ENCODE data around the gene DAND5.

- TF ChIP-seq CTCF (IDR thresholded peaks at IDR 0.05): no peak
- no peak for TF ChIP-seq ZFX (IDR thresholded peaks at IDR 0.05; ENCODE audit: borderline replicate concordance)
Measured at GRCh38 chr19:12990853-12991252, 21.5 kb downstream of the DAND5 start.
